Tibial nerve (tissue), 4 donors: ENCODE results near the gene EFCAB7. TPM values are rescaled to one million over a fixed set of nuclear protein-coding genes. Genes with fewer than 3 reads are reported as not detected.
A peak's percentile ranks its signal among the peaks of the same experiment; 100 is the strongest.

Experiments used
- DNase-seq, 2 donors: peaks; one replicate each; pipeline ENCODE4 v3.0.0-alpha.2; 2019; ENCODE audit warnings: low spot score in 2 of 2
- H3K27ac ChIP-seq, 4 donors: fragments of 200-600 bp; sonication (generic) in 3 of 4; one replicate each; pipeline ENCODE4 v1.5.1; 2017 to 2019; ENCODE audit warnings: mild to moderate bottlenecking in 1 of 4
- H3K27me3 ChIP-seq, 2 donors: fragments of 200-600 bp; sonication (generic) in 1 of 2; one replicate each; pipeline versions ENCODE4 v1.5.1 to v1.6.0; 2017 to 2019
- H3K36me3 ChIP-seq, 3 donors: fragments of 200-600 bp; sonication (generic); one replicate each; pipeline ENCODE4 v1.5.1; 2018 to 2019
- H3K4me1 ChIP-seq, 4 donors: fragments of 200-600 bp; sonication (generic) in 3 of 4; one replicate each; pipeline ENCODE4 v1.5.1; 2017 to 2019
- H3K4me3 ChIP-seq, 4 donors: fragments of 200-600 bp; sonication (generic) in 3 of 4; one replicate each; pipeline ENCODE4 v1.5.1; 2017 to 2019; ENCODE audit warnings: mild to moderate bottlenecking in 1 of 4, moderate library complexity in 1 of 4
- H3K9me3 ChIP-seq, 4 donors: fragments of 200-600 bp; sonication (generic) in 3 of 4; one replicate each; pipeline ENCODE4 v1.5.1; 2017 to 2019
- EP300 ChIP-seq, 2 donors: sonication (generic); formaldehyde crosslinking; IDR thresholded peaks; one replicate each; pipeline ENCODE4 v1.6.1; 2017; ENCODE audit warnings: antibody characterized with exemption in 2 of 2, mild to moderate bottlenecking in 1 of 2
- POLR2A ChIP-seq, 2 donors: fragments of 450-650 bp; IDR thresholded peaks; one replicate each; pipeline ENCODE4 v1.6.1; 2017; ENCODE audit warnings: antibody characterized with exemption in 2 of 2, mild to moderate bottlenecking in 2 of 2, moderate library complexity in 2 of 2
- WGBS, 2 donors: methylation state at CpG; one replicate each; pipeline ENCODE4 v1.1.5; 2018; 5-methylcytosine and 5-hydroxymethylcytosine counted together
- total RNA-seq, 4 donors: library from RNA; depleted of rRNA; stranded (reverse); fragments of >200 nt; gene quantifications; one replicate each; pipeline ENCODE4 v1.1.0, GENCODE V29; 2016
- TF ChIP-seq, protein P1 (sequence below), 5 experiments: fragments of 200-600 bp in 3 of 5; fragments of 450-650 bp in 2 of 5; sonication (generic) in 3 of 5; IDR thresholded peaks; one replicate each; pipeline ENCODE4 v1.5.1; 2016 to 2019; ENCODE audit warnings: antibody characterized with exemption in 5 of 5, mild to moderate bottlenecking in 3 of 5, moderate library complexity in 2 of 5

Gene EFCAB7
- total RNA-seq, 4 donors from 2014 or later: 8.2 to 12.2 (median 10.2) TPM

DNA sequence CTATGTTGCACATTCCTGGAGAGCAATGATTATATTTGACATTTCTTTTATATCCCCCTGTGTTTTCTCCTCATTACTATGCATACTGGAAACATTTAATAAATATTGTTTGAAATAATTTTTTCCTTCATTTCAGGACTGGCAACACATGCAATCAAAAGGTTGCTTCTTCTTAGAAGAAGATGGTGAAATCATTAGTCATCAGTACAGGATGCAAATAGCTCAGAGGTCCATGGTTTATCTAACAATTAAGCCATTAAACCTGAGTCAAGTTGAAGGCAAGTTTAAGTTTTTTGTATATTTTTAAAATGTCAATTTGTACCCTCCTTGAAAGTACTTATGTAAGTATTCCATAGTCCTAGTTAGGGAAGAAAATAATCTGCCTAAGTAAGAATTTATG is 22.5 kb downstream of the EFCAB7 start:
- Histone ChIP-seq H3K4me1 (no peaks in the 10 kb centered on the region), H3K9me3 (no peaks in the 10 kb centered on the region), H3K36me3 (peaks cover 0 to 65% (median 0%) of the 10 kb centered on the region in 3 donors), H3K27me3 (no peaks in the 10 kb centered on the region), H3K27ac (no peak overlapping the region), H3K4me3 (no peak overlapping the region)
- no peak for TF ChIP-seq EP300 (IDR thresholded peaks at IDR 0.05)
- TF ChIP-seq, protein P1, sequence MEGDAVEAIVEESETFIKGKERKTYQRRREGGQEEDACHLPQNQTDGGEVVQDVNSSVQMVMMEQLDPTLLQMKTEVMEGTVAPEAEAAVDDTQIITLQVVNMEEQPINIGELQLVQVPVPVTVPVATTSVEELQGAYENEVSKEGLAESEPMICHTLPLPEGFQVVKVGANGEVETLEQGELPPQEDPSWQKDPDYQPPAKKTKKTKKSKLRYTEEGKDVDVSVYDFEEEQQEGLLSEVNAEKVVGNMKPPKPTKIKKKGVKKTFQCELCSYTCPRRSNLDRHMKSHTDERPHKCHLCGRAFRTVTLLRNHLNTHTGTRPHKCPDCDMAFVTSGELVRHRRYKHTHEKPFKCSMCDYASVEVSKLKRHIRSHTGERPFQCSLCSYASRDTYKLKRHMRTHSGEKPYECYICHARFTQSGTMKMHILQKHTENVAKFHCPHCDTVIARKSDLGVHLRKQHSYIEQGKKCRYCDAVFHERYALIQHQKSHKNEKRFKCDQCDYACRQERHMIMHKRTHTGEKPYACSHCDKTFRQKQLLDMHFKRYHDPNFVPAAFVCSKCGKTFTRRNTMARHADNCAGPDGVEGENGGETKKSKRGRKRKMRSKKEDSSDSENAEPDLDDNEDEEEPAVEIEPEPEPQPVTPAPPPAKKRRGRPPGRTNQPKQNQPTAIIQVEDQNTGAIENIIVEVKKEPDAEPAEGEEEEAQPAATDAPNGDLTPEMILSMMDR (IDR thresholded peaks at IDR 0.05): no peak
- no peak for TF ChIP-seq POLR2A (IDR thresholded peaks at IDR 0.05)
- DNase-seq: no peak

- 71 to 76% methylated on average over 2 of the region's 2 CpGs for WGBS, 2 donors
- Histone ChIP-seq H3K9me3 (no peaks in the 10 kb centered on the region), H3K36me3 (peaks cover 0 to 63% (median 0%) of the 10 kb centered on the region in 3 donors), H3K4me1 (no peaks in the 10 kb centered on the region), H3K27ac (peak overlapping the region in 2 of 4 donors; percentile 5 to 59), H3K4me3 (no peak overlapping the region), H3K27me3 (no peaks in the 10 kb centered on the region)
- peak in 1 of 2 donors; percentile 58 for DNase-seq
- TF ChIP-seq EP300 (IDR thresholded peaks at IDR 0.05) (peak in 1 of 2 donors; percentile 42), POLR2A (IDR thresholded peaks at IDR 0.05) (no peak)
Measured at GRCh38 chr1:63547621-63548294, 24.4 kb downstream of the EFCAB7 start.

DNA sequence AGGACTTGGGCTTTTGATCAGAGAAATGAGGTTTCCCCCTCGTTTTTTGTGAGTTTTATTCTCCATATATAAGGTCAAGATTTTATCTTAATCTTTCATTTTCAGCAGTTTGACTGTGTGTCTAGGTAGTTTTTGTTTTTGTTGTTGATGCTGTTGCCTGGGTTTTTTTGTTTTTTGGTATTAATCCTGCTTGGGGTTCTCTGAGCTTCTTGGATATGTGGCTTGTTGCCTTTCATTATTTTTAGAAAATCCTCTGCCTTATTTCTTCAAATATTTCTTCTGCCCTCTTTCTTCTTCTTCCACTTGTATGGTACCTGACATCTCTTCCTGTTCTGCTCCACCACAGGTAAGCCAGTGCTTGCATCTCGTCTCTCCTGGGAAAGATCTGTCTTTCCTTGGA is 25.0 kb downstream of the EFCAB7 start:
- Histone ChIP-seq H3K27me3 (no peaks in the 10 kb centered on the region), H3K4me3 (no peak overlapping the region), H3K27ac (peak overlapping the region in 2 of 4 donors; percentile 5 to 59), H3K4me1 (no peaks in the 10 kb centered on the region), H3K9me3 (no peaks in the 10 kb centered on the region), H3K36me3 (peaks cover 0 to 62% (median 0%) of the 10 kb centered on the region in 3 donors)
- TF ChIP-seq, protein P1 (IDR thresholded peaks at IDR 0.05): no peak
- TF ChIP-seq POLR2A (IDR thresholded peaks at IDR 0.05): no peak
- TF ChIP-seq EP300 (IDR thresholded peaks at IDR 0.05): no peak
- WGBS, 2 donors: 89 to 91% methylated on average over 2 of the region's 2 CpGs
- DNase-seq: no peak

GRCh38 chr1:63548877-63549276 is 25.6 kb downstream of the EFCAB7 start:
- DNase-seq: no peak
- 89 to 94% methylated on average over 13 of the region's 13 CpGs for WGBS, 2 donors
- Histone ChIP-seq H3K27ac (peak overlapping the region in 1 of 4 donors; percentile 59), H3K36me3 (peaks cover 0 to 62% (median 0%) of the 10 kb centered on the region in 3 donors), H3K27me3 (no peaks in the 10 kb centered on the region), H3K4me3 (no peak overlapping the region), H3K4me1 (no peaks in the 10 kb centered on the region), H3K9me3 (no peaks in the 10 kb centered on the region)
- TF ChIP-seq, protein P1 (IDR thresholded peaks at IDR 0.05): no peak
- TF ChIP-seq EP300 (IDR thresholded peaks at IDR 0.05) (no peak), POLR2A (IDR thresholded peaks at IDR 0.05) (no peak)

- no peak for DNase-seq
- Histone ChIP-seq H3K36me3 (peaks cover 0 to 43% (median 0%) of the 10 kb centered on the region in 3 donors), H3K9me3 (no peaks in the 10 kb centered on the region), H3K27ac (no peak overlapping the region), H3K27me3 (no peaks in the 10 kb centered on the region), H3K4me3 (no peak overlapping the region), H3K4me1 (no peaks in the 10 kb centered on the region)
- TF ChIP-seq EP300 (IDR thresholded peaks at IDR 0.05) (no peak), POLR2A (IDR thresholded peaks at IDR 0.05) (no peak)
- TF ChIP-seq, protein P1 (IDR thresholded peaks at IDR 0.05): no peak
Measured at GRCh38 chr1:63555480-63555879, 32.2 kb downstream of the EFCAB7 start.
